ENCODE results near the gene GOLGA2. TPM values are rescaled to one million over a fixed set of nuclear protein-coding genes. Genes with fewer than 3 reads are reported as not detected.

Gene GOLGA2
- total RNA-seq, 1 experiment from 2014 or later, result 87.0 TPM

DNA sequence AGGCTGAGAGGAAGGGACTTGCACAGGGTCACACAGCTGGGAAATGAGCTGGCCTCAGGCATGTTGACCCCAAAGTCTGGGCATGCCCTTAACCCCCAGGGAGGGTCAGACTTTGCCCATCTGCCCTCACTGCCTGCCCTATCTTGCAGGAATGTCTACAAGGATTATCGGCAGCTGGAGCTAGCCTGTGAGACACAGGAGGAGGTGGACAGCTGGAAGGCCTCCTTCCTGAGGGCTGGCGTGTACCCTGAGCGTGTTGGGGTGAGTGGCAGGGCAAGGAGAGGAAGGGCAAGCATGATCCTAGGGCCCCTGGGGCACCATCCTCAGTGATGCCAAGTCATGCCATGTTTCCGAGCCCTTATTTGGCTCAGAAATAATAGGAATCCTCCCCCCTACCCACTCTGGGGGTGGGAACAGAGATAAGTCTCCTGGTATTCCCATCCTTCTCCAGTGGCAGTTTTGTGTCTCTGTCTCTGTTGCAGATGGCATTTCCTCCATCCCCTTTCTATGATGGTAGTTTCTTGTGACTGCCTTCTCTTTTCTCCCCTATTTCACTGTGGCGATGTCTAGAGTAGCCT is 28.5 kb downstream of the GOLGA2 start:
- CTCF ChIA-PET, result interaction anchor here (0.7 kb wide), 1 partner anchor 174 kb away, joined by 3 read pairs; the partner anchor contains the start of gene CERCAM
- no TSS peak for BruUV-seq (replicated peaks)
- no peak for DNase-seq (ENCODE audit: low spot score)
- H3K4me3 ChIP-seq (ENCODE audit: low read depth, low read length, poor library complexity, severe bottlenecking), result no peak overlapping the region
- intact Hi-C loops (cut with micrococcal nuclease; ENCODE audit: unreplicated experiment), result no loop called here
- no peaks in the 10 kb centered on the region for H3K36me3 ChIP-seq (ENCODE audit: insufficient read depth, low read length, poor library complexity, severe bottlenecking)
- POLR2A ChIA-PET (ENCODE audit: low non-redundant PET), result no interaction called here
- peaks cover 13% of the 10 kb centered on the region for H3K4me1 ChIP-seq (ENCODE audit: insufficient read depth, low read length, poor library complexity, severe bottlenecking)
- H3K27ac ChIP-seq (ENCODE audit: low read depth, low read length, poor library complexity, severe bottlenecking), result no peak overlapping the region
- H3K27me3 ChIP-seq (replicated peaks; ENCODE audit: insufficient read depth, low read depth, low read length, poor library complexity), result no peaks in the 10 kb centered on the region
- H3K9me3 ChIP-seq (ENCODE audit: low read depth, low read length, poor library complexity, severe bottlenecking), result no peaks in the 10 kb centered on the region
- TF ChIP-seq, protein P1, sequence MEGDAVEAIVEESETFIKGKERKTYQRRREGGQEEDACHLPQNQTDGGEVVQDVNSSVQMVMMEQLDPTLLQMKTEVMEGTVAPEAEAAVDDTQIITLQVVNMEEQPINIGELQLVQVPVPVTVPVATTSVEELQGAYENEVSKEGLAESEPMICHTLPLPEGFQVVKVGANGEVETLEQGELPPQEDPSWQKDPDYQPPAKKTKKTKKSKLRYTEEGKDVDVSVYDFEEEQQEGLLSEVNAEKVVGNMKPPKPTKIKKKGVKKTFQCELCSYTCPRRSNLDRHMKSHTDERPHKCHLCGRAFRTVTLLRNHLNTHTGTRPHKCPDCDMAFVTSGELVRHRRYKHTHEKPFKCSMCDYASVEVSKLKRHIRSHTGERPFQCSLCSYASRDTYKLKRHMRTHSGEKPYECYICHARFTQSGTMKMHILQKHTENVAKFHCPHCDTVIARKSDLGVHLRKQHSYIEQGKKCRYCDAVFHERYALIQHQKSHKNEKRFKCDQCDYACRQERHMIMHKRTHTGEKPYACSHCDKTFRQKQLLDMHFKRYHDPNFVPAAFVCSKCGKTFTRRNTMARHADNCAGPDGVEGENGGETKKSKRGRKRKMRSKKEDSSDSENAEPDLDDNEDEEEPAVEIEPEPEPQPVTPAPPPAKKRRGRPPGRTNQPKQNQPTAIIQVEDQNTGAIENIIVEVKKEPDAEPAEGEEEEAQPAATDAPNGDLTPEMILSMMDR (conservative IDR thresholded peaks at IDR 0.05; ENCODE audit: low read depth, low read length), result no peak
- TF ChIP-seq EZH2 (IDR thresholded peaks at IDR 0.05; ENCODE audit: borderline replicate concordance, low read depth, low read length, poor library complexity, severe bottlenecking), result no peak

DNA sequence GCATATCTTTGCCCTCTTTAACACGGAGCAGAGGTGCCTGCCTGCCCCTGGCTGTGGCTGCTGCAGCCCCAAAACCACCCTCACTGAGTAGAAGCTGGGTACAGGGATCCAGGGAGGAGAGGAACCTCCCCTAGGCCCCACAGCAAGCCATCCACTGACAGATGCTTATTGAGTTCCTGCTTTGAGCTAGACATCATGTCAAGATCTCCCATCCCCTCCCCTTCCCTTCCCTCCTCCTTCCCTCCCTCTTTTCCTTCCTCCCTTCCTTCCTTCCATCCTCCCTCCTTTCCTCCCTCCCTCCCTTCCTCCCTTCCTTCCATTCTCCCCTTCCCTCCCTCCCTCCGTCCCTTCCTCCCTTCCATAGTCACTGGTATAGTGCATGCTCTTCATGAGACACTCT is 29.3 kb downstream of the GOLGA2 start:
- no TSS peak for BruUV-seq (replicated peaks)
- no peaks in the 10 kb centered on the region for H3K9me3 ChIP-seq (ENCODE audit: low read depth, low read length, poor library complexity, severe bottlenecking)
- no peak for TF ChIP-seq EZH2 (IDR thresholded peaks at IDR 0.05; ENCODE audit: borderline replicate concordance, low read depth, low read length, poor library complexity, severe bottlenecking)
- TF ChIP-seq, protein P1 (conservative IDR thresholded peaks at IDR 0.05; ENCODE audit: low read depth, low read length), result no peak
- no peak overlapping the region for H3K4me3 ChIP-seq (ENCODE audit: low read depth, low read length, poor library complexity, severe bottlenecking)
- no peaks in the 10 kb centered on the region for H3K36me3 ChIP-seq (ENCODE audit: insufficient read depth, low read length, poor library complexity, severe bottlenecking)
- peaks cover 11% of the 10 kb centered on the region for H3K4me1 ChIP-seq (ENCODE audit: insufficient read depth, low read length, poor library complexity, severe bottlenecking)
- H3K27me3 ChIP-seq (replicated peaks; ENCODE audit: insufficient read depth, low read depth, low read length, poor library complexity), result no peaks in the 10 kb centered on the region
- CTCF ChIA-PET, result interaction anchor here (0.7 to 0.8 kb wide), 2 partner anchors 174 kb away, joined by 3 to 4 read pairs; partner anchors contain the start of gene CERCAM
- H3K27ac ChIP-seq (ENCODE audit: low read depth, low read length, poor library complexity, severe bottlenecking), result no peak overlapping the region
- intact Hi-C loops (cut with micrococcal nuclease; ENCODE audit: unreplicated experiment), result no loop called here
- POLR2A ChIA-PET (ENCODE audit: low non-redundant PET), result no interaction called here
- no peak for DNase-seq (ENCODE audit: low spot score)

DNA sequence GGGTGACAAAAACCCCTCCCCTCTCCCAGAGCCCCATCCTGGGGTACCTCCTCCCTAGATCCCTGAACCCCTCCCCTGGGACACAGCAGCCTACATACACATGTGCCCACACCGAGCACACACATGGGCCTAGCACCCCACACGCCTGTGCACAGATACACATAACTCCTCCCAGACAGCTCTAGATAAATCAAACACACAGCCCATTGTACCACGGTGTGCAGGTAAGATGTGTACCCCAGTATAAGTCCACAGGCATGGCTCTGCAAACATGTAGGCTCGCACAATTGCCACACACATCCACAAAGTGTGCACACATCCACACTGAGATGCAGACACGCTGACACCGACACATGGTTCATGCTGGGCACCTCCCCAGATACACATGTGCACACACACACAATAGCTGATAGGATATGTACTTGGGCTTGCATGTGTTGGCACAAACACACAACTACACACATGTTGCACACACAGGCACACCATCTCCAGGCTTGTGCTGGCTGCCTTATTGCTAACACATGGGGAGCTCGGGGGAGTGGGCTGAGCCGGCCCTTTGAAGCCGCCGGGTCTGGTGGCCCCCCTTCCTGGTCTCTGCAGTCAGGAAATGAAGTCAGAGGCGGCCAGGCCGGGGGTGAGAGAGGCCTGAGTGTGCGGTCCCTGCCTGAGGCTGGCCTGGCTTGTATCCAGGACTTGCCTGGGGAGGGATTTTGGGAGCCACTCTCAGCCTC is 30.2 kb downstream of the GOLGA2 start:
- intact Hi-C loops (cut with micrococcal nuclease; ENCODE audit: unreplicated experiment), result no loop called here
- no TSS peak for BruUV-seq (replicated peaks)
- CTCF ChIA-PET, result interaction anchor here (0.8 kb wide), 1 partner anchor 174 kb away, joined by 4 read pairs; no protein-coding TSS in a partner anchor
- Histone ChIP-seq H3K4me1 (ENCODE audit: insufficient read depth, low read length, poor library complexity, severe bottlenecking) (peaks cover 7% of the 10 kb centered on the region), H3K4me3 (ENCODE audit: low read depth, low read length, poor library complexity, severe bottlenecking) (no peak overlapping the region), H3K27ac (ENCODE audit: low read depth, low read length, poor library complexity, severe bottlenecking) (no peak overlapping the region), H3K27me3 (replicated peaks; ENCODE audit: insufficient read depth, low read depth, low read length, poor library complexity) (no peaks in the 10 kb centered on the region), H3K36me3 (ENCODE audit: insufficient read depth, low read length, poor library complexity, severe bottlenecking) (no peaks in the 10 kb centered on the region), H3K9me3 (ENCODE audit: low read depth, low read length, poor library complexity, severe bottlenecking) (no peaks in the 10 kb centered on the region)
- no peak for TF ChIP-seq EZH2 (IDR thresholded peaks at IDR 0.05; ENCODE audit: borderline replicate concordance, low read depth, low read length, poor library complexity, severe bottlenecking)
- TF ChIP-seq, protein P1 (conservative IDR thresholded peaks at IDR 0.05; ENCODE audit: low read depth, low read length), result no peak
- POLR2A ChIA-PET (ENCODE audit: low non-redundant PET), result no interaction called here
- DNase-seq (ENCODE audit: low spot score), result no peak

Measured in A673 (cell line).